Activated CD8-positive, alpha-beta memory T cell treated with anti-CD3 and anti-CD28 coated beads for 48 hours (primary cell): ENCODE results near the gene TXNRD3.
"Not testable (repeated sequence)": the region's sequence is repeated elsewhere in the genome, so short reads cannot be mapped to it uniquely, and the experiment has no call there.

Experiments
- DNase-seq, 3 experiments: peaks; one replicate each; pipeline ENCODE4 v3.0.0-alpha.2; 2020; ENCODE audit warnings: low read depth in 2 of 3, low spot score in 2 of 3

TXNRD3 gene

DNA sequence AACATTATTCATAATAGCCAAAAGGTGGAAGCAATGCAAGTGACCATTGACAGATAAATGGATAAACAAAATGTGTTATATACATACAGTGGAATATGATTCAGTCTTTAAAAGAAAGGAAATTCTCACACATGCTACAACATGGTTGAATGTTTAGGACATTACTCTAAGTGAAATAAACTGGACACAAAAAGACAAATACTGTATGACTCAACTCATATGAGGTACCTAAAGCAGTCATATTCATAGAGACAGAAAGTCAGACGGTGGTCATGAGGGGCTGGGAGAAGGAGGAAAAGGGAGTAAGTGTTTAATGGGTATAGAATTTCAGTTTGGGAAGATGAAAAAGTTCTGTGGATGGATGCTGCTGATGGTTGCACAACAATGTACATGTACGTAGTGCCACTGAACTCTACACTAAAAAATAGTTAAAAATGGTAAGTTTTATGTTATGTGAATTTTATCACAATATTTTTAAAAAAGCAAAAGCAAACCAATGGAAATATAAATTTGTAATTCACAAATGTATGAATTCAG lies 5.3 kb downstream of the TXNRD3 start:
- DNase-seq, result no peak

DNA sequence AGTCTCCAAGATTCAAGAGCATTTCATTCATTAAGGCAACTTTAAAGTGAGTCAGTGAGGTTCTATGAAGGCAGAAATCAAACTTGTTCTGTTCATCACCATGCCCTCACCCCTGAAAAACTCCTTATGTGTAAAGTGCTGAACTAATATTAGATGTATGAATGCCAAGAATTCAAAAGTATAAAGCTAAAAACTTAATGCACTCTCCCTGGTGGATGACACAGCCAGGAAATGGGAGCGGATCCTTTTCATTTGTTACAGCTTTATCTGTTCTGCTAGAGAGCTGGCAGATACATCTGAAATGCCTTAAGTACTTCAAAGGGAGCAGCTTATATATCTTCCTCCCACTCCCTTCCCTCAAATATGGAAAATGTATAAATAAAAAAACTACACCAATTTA lies 8.2 kb downstream of the TXNRD3 start:
- no peak for DNase-seq

DNA sequence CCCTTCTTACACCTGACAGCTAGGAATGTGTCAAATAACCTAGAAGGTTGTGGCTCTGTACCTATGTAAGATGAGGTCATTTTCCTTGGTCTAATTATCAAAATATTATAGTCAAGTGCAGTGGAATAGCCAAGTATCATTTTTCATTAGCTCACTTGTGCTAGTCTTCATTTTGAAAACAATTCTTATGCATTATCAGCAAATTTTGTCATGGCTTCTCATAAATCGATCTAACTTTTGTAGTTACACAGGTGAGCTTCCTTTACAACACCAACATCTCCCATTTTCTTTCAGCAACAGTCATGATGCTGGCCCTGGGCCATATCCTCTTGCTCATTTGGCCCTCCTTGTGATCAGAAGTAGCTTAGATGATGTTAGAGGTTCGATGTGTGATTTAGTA lies 10.3 kb downstream of the TXNRD3 start:
- no peak for DNase-seq

DNA sequence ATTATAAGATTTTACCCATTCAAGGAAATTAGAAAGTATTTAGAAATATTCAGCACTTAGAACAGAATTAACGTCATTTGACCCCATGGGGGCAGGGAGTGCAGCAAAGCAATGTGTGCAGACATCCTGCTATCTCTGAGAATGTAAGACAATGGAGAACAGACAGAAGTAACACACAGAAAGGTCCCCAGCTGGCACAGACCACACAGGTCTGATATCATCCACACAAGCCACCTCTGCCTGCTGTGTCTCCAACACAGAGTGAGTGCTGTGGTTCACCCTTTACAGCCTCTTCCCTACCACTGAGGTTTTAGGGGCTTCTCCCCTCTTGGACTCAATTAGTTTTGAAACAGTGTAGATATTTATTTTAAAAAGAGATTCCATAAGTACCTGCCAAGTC lies 16.1 kb downstream of the TXNRD3 start:
- DNase-seq, result no peak

DNA sequence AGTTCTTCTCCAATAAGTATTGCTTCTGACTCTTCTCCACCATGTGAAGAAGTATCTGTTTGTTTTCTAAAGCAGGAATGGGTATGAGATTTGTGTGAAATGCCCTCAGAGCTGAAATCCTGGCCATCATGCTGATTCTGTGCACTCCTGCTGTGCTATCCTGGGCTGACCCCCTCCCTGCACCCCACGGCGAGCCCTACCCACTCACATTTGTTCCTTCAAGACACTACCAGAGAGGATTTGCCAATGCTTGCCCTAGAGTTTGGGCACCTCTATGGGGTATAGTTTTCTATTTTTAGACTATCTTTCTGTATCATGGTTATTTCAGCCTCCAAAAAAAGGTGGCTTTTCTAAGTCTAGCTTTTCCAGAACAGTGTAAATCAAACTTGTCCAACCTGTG lies 18.5 kb downstream of the TXNRD3 start:
- DNase-seq, result no peak

DNA sequence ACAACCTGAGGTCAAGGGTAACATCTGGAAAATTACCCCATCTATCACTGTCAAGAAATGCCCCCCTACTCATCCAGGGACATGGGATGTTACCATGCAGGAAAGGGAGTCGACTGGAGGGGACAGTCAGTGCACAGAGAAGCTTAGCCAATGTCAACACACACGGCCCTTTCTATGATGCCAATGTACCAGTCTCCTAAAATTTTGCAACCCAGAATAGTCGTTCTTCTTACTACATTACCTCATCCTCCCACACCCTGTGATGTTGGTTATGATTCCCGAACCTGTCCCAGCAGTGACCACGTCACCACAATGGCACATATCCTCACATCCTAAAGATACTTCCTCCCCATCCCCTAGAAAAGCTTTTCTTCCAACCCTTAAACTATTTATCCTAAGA lies 20.1 kb downstream of the TXNRD3 start:
- no peak for DNase-seq

DNA sequence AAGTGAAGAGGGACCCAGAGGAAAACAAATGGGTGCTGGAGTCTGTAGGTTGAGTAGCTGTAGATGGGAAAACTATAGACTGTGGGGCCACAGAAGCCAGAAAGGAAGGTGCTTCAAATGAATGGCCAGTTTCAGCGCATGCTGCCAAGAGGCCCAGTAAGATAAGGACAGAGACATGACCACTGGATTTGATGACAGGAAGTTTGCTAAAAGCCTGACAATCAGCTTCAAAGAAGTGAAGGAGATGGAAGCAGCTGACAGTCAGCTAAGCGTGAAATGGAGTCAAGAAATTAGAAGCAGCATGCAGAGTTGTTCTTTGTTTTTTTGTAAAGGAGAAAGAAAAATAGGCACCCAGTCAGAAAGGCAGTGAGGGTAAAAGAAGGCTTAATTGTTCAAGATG lies 24.9 kb downstream of the TXNRD3 start:
- DNase-seq, result no peak

DNA sequence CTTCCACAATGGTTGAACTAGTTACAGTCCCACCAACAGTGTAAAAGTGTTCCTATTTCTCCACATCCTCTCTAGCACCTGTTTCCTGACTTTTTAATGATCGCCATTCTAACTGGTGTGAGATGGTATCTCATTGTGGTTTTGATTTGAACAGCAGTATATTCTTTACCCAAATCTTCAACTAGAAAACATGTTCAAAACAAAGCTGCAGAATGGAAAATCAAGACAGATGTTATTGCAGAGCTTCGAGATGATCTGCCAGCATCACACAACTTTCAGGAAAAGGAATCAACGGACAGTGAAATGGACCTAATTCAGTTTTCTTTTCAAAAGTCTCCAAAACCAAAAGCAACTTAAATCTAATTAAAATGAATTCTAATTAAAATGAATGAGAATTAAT lies 29.2 kb downstream of the TXNRD3 start:
- DNase-seq, result not testable (repeated sequence)

DNA sequence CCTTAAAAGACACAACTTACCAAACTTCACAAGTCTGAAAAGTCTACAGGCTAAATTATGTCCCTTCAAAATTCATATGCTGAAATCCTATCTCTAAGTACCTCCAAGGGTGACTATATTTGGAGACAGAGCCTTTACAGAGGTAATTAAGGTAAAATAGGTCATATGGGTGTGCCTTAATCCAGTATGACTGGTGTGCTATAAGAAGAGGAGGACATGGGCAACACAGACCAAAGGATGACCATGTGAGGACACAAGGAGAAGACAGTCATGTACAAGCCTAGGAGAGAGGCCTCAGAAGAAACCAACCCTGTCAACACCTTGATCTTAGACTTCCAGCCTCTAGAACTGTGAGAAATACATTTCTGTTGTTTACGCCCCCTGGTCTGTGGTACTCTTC lies 32.2 kb downstream of the TXNRD3 start:
- DNase-seq, result no peak

DNA sequence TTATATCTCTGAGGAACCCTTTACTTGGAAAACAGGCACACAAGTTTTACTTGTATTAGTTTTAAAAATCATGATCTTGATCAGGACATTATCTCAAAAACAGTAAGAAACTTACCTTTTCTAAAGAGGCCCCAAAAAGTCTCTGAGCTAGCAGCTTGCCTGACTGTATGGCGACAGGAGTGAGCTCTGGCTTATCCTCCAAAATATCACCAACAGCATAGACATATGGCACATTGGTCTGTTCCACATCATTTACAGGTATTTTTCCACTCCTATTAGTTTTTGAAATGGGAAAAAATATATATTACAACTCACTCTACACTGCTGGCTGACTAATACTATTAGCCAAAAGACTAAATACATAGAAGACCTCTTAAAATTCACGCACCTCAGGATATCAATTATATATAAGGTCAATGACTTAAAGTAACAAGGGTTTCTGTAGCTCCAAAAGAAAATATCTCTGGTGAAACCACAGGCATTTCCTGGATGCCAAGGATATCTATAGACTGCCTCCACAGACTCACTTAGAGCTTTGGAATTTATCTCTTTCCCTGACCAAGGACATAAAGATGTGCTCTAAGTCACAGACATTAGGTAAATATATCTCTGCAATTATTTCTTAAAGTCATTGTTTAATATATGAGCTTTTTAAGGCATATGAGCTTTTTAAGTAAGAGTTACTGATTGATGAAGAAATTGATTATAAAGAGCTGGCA lies 33.1 kb downstream of the TXNRD3 start:
- no peak for DNase-seq

DNA sequence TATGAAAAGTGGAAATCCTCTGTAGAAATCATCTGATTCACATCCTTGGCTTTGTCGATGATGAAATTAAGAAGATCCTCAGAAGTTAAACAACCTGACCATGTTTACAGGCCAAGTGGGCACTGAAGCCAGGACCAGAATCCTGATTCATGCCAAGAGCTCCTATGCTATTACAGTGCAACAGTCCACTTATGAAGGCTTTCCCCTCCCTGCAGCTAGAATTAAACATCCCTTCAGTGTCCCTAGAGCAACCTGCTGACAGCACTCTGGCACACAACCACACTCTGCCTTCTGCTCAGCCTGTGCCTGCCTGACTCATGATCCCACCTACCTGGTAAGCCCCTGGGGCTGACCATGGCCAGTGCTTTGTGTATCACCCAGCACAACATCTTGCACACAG lies 33.8 kb downstream of the TXNRD3 start:
- DNase-seq, result no peak

DNA sequence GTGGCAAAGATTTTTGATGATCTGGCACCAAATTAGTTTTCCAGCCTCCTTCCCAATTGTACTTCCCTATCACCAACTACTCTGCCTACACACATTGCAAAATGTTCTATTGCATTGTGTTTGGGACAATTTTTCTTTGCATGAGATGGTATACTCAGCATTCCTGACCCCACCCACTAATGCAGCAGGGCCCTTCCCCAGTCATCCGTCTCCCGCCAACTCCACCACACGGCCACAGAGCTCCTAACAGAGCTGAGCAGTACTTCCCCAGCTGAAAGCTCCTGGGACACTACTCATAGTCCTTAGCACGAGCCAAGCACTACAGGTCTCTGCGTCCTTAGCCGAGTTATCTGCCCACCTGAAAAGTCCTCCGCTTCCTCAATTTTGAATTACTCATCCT lies 34.2 kb downstream of the TXNRD3 start:
- DNase-seq, result no peak

DNA sequence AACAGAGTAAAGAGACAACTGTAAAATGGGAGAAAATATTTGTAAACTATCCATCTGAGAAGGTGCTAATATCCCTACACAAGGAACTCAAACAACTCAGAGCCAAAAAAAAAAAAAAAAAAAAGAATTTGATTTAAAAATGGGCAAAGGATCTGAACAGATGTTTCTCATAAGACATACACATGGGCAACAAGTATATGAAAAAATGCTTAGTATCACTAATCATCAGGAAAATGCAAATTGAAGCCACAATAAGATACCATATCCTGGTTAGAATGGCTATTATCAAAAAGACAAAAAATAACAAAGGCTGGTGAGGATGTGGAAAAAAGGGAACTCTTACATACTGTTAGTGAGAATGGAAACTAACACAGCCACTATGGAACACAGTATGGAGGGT lies 36.2 kb downstream of the TXNRD3 start:
- DNase-seq, result no peak

DNA sequence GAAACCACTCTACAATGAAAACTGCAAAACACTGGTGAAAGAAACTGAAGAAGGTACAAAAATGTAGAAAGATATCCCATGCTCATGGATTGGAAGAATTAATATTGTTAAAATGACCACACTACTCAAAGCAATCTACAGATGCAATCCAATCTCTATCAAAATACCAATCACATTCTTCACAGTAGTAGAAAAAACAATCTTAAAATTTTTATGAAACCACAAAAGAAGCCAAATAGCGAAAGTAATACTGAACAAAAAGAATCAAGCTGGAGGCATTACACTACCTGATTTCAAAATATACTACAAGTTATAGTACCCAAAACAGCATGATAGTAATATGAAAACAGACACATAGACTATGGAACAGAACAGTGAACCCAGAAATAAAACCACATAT lies 36.9 kb downstream of the TXNRD3 start:
- DNase-seq, result no peak

DNA sequence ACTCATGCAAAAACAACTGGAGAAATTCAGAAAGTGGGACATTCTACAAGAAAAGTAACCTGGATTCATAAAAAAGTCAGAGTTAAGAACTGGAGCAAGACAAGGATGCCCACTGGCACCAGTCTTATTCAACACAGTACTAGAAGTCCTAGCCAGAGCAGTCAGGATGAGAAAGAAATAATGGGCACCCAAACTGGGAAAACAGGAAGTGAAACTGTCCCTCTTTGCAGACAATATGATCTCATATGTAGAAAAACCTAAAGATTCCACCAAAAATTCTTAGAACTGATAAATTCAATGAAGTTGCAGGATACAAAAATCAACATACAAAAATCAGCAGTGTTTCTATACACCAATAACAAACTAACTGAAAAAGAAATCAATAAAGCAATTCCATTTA lies 37.4 kb downstream of the TXNRD3 start:
- DNase-seq, result no peak

DNA sequence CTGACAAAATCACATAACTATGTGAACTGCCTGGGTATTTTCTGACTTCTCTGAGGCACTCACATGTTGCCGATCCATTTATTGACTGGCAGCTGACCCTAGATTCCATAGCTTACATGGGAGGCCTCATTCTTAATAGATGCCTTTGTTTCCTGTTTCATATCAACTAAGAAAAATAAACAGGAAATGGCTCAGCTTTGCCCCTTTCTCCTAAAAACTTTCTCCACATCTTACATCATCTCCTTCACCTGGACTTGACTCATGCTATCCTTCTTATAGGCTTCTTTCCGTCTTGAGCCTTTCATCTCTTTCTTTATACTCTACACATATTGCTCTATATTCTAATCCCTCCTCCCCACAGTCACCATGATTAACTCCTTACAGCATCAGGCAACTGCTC lies 38.0 kb downstream of the TXNRD3 start:
- no peak for DNase-seq

DNA sequence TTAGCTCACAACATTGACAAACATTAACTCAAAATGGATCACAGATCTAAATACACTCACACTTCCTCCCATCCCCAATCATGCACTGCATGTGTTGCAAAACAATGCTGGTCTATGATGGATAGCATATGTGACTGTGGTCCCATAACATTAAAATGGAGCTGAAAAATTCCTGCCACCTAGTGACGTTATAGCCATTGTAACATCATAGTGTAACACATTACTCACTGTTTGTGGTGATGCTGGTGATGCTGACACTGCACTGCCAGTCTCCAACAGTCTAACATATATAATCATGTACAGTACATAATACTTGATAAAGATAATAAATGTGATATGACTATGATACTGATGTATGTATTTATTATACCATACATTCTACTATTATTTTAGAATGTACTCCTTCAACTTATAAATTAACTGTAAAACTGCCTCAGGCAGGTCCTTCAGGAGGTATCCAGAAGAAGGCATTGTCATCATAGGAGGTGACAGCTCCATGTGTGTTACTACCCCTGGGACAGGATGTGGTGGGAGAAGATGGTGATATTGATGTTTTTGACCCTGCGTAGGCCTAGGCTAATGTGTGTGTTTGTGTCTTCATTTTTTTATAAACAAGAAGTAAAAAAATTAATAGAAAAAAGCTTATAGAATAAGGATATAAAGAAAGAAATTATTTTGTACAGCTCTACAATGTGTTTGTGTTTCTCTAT lies 41.3 kb downstream of the TXNRD3 start:
- DNase-seq, result no peak

DNA sequence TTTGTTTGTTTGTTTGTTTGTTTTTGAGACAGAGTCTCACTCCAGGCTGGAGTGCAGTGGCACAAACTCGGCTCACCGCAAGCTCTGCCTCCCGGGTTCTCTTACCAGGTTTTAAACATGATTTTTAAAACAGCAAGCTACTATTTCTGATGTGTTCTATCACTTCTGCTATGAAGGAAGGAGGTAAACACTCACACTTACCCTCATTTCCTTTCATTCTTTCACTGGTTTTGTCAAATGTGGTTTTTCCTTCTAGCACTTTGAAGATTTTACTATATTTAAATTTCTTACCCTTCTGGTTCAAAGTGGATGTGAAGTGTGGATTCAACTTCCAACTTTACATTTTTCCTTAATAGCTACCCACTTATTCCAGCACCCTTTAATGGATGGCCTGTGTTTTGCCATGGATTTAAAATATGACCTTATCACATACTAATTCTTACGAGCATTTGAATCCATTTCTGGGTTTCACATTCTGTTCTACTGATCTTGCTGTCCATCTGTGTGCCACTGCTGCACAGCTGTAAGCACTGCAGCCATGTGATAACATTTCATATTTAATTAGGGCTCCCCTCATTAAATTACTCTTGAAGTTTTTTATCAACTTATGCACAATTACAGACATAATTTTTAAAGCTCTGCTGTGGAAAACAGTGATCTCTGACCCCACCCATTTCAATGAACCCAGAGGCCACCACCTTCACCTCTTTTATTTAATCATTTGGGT lies 42.3 kb downstream of the TXNRD3 start:
- no peak for DNase-seq

DNA sequence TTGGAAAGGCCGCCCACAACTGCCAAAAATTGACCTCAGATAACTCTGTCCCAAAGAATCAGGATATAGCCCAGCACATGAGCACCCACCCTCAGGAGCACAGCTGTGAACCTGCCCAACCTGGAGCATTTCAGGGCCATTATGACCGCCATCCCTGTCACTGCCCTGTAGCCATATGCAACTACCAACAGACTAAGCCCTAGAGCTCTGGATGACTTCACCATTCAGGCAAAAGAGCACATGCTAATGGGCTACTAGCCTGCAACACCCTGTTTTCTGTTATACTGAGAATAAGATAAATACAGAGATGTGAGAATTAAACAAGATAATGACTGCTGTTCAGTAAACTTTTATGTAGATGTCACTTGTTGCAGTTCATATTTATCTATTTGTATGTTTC lies 45.0 kb downstream of the TXNRD3 start:
- no peak for DNase-seq

DNA sequence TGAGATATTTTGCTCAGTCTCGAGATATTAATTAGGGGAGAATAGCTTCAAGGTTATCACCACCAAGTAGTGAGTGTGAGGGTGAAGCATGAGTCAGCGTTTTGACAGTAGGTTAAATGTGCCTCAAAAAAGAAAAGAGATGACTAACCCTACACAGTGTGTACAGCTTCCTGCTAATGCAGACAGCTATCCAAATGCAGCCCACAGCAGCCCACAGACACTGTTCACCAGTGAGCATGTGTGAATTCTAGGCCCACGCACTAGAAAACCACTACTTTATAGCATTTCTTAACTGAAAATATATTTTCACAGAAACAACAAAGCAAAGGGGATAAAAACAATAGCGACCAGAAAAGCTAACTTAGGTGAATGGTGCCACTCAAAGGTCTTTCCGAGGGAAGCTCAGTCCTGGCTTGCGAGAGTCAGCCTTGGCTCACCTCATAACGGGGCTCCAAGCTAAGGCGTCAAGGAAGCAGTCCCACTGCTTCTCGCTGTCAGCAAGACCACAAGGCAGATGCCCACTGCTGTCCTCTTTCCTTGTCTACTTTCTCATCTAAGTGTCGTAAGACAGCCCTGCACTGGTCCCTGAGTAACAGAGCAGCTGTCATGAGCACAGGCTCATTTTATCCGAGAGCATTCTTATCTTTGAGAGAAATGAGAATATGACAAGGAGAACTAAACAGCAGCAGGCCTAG lies 47.6 kb downstream of the TXNRD3 start:
- peak in 1 of 3 experiments; percentile 5 for DNase-seq

DNA sequence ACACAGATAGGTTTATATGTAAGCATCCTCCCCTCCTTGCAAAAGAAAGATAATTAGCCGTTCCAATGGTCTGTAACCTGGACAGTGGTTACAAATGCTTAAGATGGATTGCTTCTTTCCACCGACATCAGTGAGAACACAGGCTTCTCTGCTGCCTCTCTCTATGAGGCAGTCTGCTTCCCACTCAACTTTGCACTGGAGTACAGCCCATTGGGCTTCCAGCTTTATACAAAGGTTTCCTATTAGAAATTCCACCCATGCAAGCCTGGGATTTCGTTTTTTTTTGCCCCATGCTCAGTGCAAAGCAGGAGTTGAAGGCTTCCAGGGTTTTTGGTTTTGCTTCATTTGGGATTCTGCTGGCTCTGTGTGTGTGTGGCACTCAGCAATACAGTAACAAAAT lies 48.9 kb downstream of the TXNRD3 start:
- no peak for DNase-seq

DNA sequence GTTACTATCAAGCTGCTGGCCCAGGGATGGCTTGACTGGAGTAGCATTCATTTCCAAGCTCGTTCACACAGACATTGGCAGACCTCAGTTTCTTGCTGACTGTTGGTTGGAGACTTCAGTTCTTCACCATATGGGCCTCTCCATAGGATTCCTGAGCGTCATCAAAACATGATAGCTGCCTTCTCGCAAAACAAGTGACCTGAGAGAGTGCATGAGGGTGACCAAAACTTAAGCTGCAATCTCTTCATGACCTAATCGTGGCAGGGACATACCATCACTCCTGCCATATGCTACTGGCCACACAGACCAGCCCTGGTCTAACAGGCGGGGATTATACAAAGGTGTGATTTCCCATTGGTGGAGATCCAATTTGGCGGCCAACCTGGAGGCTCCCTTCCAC lies 50.2 kb downstream of the TXNRD3 start:
- no peak for DNase-seq
